Measurements from ENCODE around the gene COMMD1. TPM values are rescaled to one million over a fixed set of nuclear protein-coding genes. Genes with fewer than 3 reads are reported as not detected.
"Not testable (repeated sequence)": the region's sequence is repeated elsewhere in the genome, so short reads cannot be mapped to it uniquely, and the experiment has no call there.

Gene COMMD1
- total RNA-seq, 2 donors from 2014 or later, result 48.6 to 51.8 TPM

GRCh38 chr2:62000538-62000937 is 95.1 kb downstream of the COMMD1 start:
- intact Hi-C loops (cut with DNase I), result no loop called here
- DNase-seq, result no peak
- ATAC-seq, result no peak

DNA sequence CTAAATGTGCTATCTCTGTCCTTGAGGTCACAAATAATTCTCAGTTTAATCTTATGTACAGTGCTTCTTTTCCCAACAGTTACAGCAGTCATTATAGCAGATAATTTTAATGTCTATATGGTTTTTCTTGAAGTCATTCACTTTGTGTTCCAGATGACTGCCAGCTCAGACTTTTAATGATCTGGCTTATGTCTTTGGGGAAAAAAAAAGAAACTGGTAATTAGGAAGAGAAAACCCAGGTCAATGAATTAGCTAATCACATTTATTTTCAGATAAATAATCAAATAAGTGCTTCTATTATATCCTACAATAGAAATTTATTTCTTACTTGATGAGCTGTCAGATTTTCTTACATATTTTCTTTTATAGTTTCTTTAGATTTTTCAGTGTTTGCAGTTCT is 96.0 kb downstream of the COMMD1 start:
- intact Hi-C loops (cut with DNase I), result no loop called here
- no peak for DNase-seq

GRCh38 chr2:62004428-62004827 is 99.0 kb downstream of the COMMD1 start:
- DNase-seq; ATAC-seq; intact Hi-C loops (cut with DNase I): not testable (repeated sequence)

More for the DNA sequence above, 96.0 kb downstream of the COMMD1 start:
- no peak for ATAC-seq

GRCh38 chr2:62007555-62007954 is 102.1 kb downstream of the COMMD1 start:
- intact Hi-C loops (cut with DNase I), result no loop called here
- DNase-seq, result no peak

GRCh38 chr2:62010632-62011256 is 105.3 kb downstream of the COMMD1 start:
- intact Hi-C loops (cut with DNase I), result loop anchor here (10.0 kb wide), 1 partner anchor 174 kb away; no protein-coding TSS in a partner anchor
- ATAC-seq (no peak), DNase-seq (no peak)

More at GRCh38 chr2:62007555-62007954, 102.1 kb downstream of the COMMD1 start:
- no peak for ATAC-seq

GRCh38 chr2:62013641-62014040 is 108.2 kb downstream of the COMMD1 start:
- no peak for ATAC-seq
- intact Hi-C loops (cut with DNase I), result loop anchor here (10.0 kb wide), 1 partner anchor 171 kb away; no protein-coding TSS in a partner anchor
- DNase-seq, result no peak

GRCh38 chr2:62014102-62014501 is 108.6 kb downstream of the COMMD1 start:
- DNase-seq, result peak; percentile 60
- ATAC-seq, result peak; percentile 97 to 98
- intact Hi-C loops (cut with DNase I), result loop anchor here (10.0 kb wide), 1 partner anchor 171 kb away; no protein-coding TSS in a partner anchor

GRCh38 chr2:62016957-62017356 is 111.5 kb downstream of the COMMD1 start:
- DNase-seq, result no peak
- ATAC-seq, result no peak
- intact Hi-C loops (cut with DNase I), result loop anchor here (10.0 kb wide), 1 partner anchor 168 kb away; no protein-coding TSS in a partner anchor

DNA sequence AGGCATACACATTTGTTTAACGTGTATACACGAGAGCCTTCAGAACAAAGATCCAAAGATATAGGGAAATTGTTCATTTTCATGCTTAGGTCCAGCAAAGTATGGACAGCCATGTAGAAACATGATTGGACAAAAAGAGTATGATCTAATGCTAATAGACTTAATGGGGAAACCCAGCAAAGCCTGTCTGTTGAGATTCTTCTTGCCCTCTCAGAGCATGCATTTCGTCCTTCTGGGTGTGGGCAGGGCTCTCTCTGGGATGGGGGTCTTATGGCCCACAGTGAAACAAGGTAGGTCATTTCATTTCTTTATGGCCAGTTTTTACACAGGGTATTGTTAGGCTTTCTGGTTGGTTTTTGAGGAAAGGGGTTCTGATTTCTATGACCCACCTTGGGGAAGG is 124.4 kb downstream of the COMMD1 start:
- intact Hi-C loops (cut with DNase I), result no loop called here
- DNase-seq (no peak), ATAC-seq (no peak)

DNA sequence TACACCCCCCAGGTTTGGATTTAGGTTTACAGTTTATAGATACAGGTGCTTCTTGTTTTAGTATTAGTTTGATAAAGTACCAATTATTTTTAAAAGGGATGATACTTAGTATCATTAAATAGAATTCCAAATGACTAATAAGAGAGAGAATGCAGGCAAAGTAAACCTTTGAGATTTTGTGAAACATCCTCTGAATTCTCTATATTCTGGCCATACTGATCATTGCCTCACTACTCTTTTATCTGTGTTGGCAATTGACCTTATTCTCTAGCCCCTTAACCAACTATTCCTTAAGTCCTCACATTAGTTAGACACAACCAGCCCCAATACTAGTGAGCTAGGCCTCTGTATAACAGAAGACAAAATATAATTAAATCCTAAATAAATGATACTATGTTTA is 125.4 kb downstream of the COMMD1 start:
- ATAC-seq (no peak), DNase-seq (no peak)
- intact Hi-C loops (cut with DNase I), result no loop called here

GRCh38 chr2:62032096-62032495 is 126.6 kb downstream of the COMMD1 start:
- intact Hi-C loops (cut with DNase I), result no loop called here
- ATAC-seq (no peak), DNase-seq (no peak)

GRCh38 chr2:62034715-62035114 is 129.2 kb downstream of the COMMD1 start:
- ATAC-seq (no peak), DNase-seq (no peak)
- intact Hi-C loops (cut with DNase I), result no loop called here

GRCh38 chr2:62036229-62036628 is 130.8 kb downstream of the COMMD1 start:
- DNase-seq, result no peak
- ATAC-seq, result no peak
- intact Hi-C loops (cut with DNase I), result no loop called here

- intact Hi-C loops (cut with DNase I), result no loop called here
- ATAC-seq (no peak), DNase-seq (no peak)
Observed at GRCh38 chr2:62036761-62037250, 131.3 kb downstream of the COMMD1 start.

GRCh38 chr2:62038975-62039771 is 133.7 kb downstream of the COMMD1 start:
- ATAC-seq, result peak in 1 of 2 donors; percentile 33
- no peak for DNase-seq
- intact Hi-C loops (cut with DNase I), result no loop called here

GRCh38 chr2:62040926-62041325 is 135.5 kb downstream of the COMMD1 start:
- ATAC-seq, result no peak
- intact Hi-C loops (cut with DNase I), result no loop called here
- no peak for DNase-seq

DNA sequence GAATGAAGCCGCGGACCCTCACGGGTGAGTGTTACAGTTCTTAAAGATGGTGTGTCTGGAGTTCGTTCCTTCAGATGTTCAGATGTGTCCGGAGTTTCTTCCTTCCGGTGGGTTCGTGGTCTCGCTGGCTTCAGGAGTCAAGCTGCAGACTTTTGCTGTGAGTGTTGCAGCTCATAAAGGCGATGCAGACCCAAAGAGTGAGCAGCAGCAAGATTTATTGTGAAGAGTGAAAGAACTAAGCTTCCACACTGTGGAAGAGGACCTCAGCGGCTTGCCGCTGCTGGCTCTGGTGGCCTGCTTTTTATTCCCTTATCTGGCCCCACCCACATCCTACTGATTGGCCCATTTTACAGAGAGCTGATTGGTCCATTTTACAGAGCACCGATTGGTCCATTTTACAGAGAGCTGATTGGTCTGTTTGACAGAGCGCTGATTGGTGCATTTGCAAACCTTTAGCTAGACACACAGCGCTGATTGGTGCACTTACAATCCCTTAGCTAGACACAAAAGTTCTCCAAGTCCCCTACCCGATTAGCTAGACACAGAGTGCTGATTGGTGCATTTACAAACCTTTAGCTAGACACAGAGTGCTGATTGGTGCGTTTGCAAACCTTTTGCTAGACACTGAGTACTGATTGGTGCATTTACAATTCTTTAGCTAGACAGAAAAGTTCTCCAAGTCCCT is 136.4 kb downstream of the COMMD1 start:
- DNase-seq; ATAC-seq; intact Hi-C loops (cut with DNase I): not testable (repeated sequence)

DNA sequence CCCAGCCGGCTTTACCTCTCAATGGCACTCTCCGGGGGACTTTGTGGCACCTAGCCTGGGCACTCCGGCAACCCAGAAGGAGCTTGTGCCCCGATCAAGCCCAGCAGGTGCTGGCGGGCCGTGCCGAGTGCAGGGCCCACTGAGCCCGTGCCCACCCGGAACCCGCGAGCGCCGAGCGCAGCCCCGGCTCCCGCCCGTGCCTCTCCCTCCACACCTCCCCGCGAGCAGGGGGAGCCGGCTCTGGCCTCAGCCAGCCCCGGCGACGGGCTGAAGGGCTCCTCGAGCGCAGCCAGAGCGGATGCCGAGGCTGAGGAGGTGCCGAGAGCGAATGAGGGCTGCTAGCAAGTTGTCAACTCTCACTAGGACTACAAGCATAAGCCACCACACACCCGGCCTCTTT is 136.9 kb downstream of the COMMD1 start:
- intact Hi-C loops (cut with DNase I), result no loop called here
- no peak for ATAC-seq
- DNase-seq, result no peak

DNA sequence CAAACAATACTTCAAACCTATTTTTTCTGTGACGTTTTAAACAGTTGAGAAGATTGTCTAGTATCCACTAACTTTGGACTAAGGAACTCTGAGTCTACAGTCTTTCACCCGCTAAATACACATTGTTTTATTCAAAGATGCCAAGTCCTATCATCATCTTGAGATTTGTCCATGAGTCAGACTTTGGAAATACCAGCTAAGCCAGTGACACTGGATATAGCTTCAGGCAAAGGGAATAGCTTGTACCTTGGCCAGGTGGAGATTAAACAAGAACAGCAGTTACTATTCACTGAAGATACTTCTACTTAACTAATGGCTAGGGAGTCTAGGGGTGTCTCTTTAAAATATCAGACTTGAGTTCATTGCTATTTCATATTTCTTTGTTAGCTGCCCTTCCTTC is 137.5 kb downstream of the COMMD1 start:
- peak in 1 of 2 donors; percentile 30 for ATAC-seq
- intact Hi-C loops (cut with DNase I), result no loop called here
- DNase-seq, result no peak
